PFSK-1 (cell line): Measurements from ENCODE around the gene E2F4.

Source experiments
- FOXP2 ChIP-seq: optimal IDR thresholded peaks from 2 replicates; pipeline ENCODE3; 2011; ENCODE audit warnings: borderline replicate concordance, control low read depth, inconsistent platforms; ENCODE audit not compliant: insufficient read depth; ENCODE audit errors: extremely low read length, extremely low read depth
- POLR2AphosphoS5 ChIP-seq: IDR thresholded peaks from 2 replicates; pipeline ENCODE4 v1.6.1; 2012; ENCODE audit warnings: low read depth, mild to moderate bottlenecking, control low read depth, low read length, moderate library complexity
- SIN3A ChIP-seq: IDR thresholded peaks from 2 replicates; pipeline ENCODE4 v1.6.1; 2012; ENCODE audit warnings: mild to moderate bottlenecking, low read length, moderate library complexity, borderline replicate concordance; ENCODE audit not compliant: insufficient read depth

DNA sequence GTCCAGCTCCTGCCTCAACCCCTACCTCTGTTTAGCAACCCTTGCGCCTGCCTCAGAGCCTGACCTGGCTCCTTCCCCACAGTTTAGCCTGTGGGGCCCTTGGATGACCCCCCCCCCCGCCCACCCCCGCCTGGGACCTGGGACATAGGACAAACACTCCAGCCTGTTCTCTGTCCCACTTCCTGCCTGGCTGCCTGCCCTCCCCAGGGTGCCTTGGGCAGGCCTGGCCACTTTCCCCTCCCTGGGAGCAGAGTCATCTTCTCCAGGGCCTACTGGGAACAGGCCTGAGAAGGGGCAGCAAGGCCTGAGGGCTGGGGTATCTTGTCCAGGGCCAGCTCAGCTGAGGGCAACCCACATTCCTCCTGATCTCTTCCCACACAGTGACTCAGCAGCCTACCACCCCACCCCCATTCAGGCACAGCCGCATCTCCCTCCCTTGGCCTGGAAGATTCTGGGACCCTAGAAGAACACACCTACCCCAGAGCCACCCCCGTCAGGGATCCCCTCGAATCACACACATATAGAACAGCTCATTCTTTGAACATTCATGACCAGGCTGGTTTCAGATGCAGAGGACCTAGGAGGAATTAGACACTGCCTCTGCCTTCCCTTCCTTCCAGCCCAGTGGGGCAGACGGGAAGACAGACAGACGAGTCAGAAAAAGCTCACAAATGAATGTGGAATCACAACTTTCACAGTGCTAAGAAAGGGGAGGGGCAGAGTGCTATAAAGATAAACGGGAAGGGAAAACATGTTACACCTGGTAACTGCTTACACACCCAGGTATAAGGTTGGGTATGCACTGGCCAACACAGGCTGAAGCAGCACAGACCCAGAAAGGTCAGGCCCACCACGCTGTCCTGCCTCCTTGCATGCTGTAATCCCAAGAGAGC, 49.3 kb downstream of the E2F4 start:
- no peak for TF ChIP-seq POLR2AphosphoS5
- no peak for TF ChIP-seq FOXP2
- no peak for TF ChIP-seq SIN3A
